Gastrocnemius medialis (tissue), 4 donors: ENCODE results near the gene RNF169.

Experiments
- CTCF ChIP-seq, 5 experiments: fragments of 450-650 bp in 3 of 5; fragments of 200-600 bp in 2 of 5; sonication (generic) in 2 of 5; IDR thresholded peaks in 4 of 5; conservative IDR thresholded peaks in 1 of 5; 1 replicate in 4 of 5; 2 replicates in 1 of 5; pipeline ENCODE4 v1.5.1; 2016 to 2019; ENCODE audit warnings: antibody characterized with exemption in 5 of 5, mild to moderate bottlenecking in 3 of 5, moderate library complexity in 3 of 5
- POLR2A ChIP-seq, 2 donors: fragments of 450-650 bp; IDR thresholded peaks; one replicate each; pipeline ENCODE4 v1.6.1; 2017; ENCODE audit warnings: antibody characterized with exemption in 2 of 2, mild to moderate bottlenecking in 2 of 2, moderate library complexity in 2 of 2

DNA sequence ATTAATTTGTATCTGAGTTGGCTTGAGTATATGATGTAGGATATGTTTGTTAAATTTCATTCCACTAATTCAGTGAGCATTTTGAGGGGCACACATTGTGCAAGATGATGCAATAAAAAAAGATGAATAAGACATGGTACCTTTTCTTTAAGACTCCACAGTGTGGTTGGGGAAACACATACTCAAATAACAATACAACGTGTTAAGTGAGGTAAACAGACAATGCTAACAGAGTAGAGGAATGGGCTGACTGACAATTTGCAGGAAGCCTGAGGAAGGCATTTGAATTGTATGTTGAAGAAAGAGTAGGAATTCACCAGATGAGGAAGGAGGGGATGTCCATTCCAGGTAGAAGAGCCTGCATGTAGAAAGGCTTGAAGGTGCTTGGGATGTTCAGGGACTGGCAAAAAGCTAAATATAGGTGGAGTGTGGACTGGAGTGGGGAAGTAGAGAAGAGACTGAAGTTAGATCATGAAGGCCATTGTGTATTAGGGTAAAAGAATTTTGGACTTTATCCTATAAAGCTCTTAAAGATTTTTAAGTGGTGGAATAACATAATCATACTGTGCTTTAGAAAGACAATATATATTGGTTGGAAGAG lies 6.8 kb downstream of the RNF169 start:
- TF ChIP-seq POLR2A (IDR thresholded peaks at IDR 0.05) = no peak
- no peak for TF ChIP-seq CTCF (IDR thresholded peaks at IDR 0.05 in 4 of 5, conservative IDR thresholded peaks at IDR 0.05 in 1 of 5)
